ENCODE data around the gene PLPP6. TPM values are rescaled to one million over a fixed set of nuclear protein-coding genes. Genes with fewer than 3 reads are reported as not detected.

The PLPP6 gene
- total and polyA plus RNA-seq, 4 donors, result 3.8 to 6.9 (median 5.2) TPM

- H3K4me1 ChIP-seq (ENCODE audit: control insufficient read depth in 5 of 5, insufficient read depth in 5 of 5, low read length in 5 of 5), result peaks cover 7 to 33% (median 8%) of the 10 kb centered on the region in 5 donors
- H3K27ac ChIP-seq (ENCODE audit: low read depth in 1 of 2, low read length in 1 of 2), result no peak overlapping the region
- no peak overlapping the region for H3K4me3 ChIP-seq
- H3K9me3 ChIP-seq (ENCODE audit: control insufficient read depth in 4 of 4, insufficient read depth in 3 of 4, low read length in 3 of 4), result no peaks in the 10 kb centered on the region
- WGBS, 2 donors, result 82 to 87% methylated on average over 3 of the region's 3 CpGs
- H3K36me3 ChIP-seq (ENCODE audit: control insufficient read depth in 4 of 4, insufficient read depth in 4 of 4, low read length in 4 of 4), result no peaks in the 10 kb centered on the region
- ATAC-seq (ENCODE audit: insufficient read depth, low FRiP score), result no peak
- no peak for DNase-seq
- no peak for TF ChIP-seq CTCF (IDR thresholded peaks at IDR 0.05; ENCODE audit: control extremely low read depth, extremely low read depth)
- no peaks in the 10 kb centered on the region for H3K27me3 ChIP-seq (ENCODE audit: control insufficient read depth in 3 of 3, insufficient read depth in 3 of 3, low read length in 2 of 3)
- H3K9ac ChIP-seq (ENCODE audit: insufficient read depth in 1 of 2, low read length in 2 of 2), result no peak overlapping the region
These were observed 1.9 kb downstream of the PLPP6 start for GRCh38 chr9:4663956-4664355.

GRCh38 chr9:4665357-4665756 lies 3.3 kb downstream of the PLPP6 start:
- Histone ChIP-seq H3K9ac (ENCODE audit: insufficient read depth in 1 of 2, low read length in 2 of 2) (no peak overlapping the region), H3K27me3 (ENCODE audit: control insufficient read depth in 3 of 3, insufficient read depth in 3 of 3, low read length in 2 of 3) (no peaks in the 10 kb centered on the region), H3K27ac (ENCODE audit: low read depth in 1 of 2, low read length in 1 of 2) (no peak overlapping the region), H3K36me3 (ENCODE audit: control insufficient read depth in 4 of 4, insufficient read depth in 4 of 4, low read length in 4 of 4) (no peaks in the 10 kb centered on the region), H3K4me1 (ENCODE audit: control insufficient read depth in 5 of 5, insufficient read depth in 5 of 5, low read length in 5 of 5) (peaks cover 7 to 33% (median 8%) of the 10 kb centered on the region in 5 donors), H3K9me3 (ENCODE audit: control insufficient read depth in 4 of 4, insufficient read depth in 3 of 4, low read length in 3 of 4) (no peaks in the 10 kb centered on the region), H3K4me3 (no peak overlapping the region)
- DNase-seq (peak in 2 of 3 donors; percentile 51 to 59), ATAC-seq (ENCODE audit: insufficient read depth, low FRiP score) (no peak)
- TF ChIP-seq CTCF (IDR thresholded peaks at IDR 0.05; ENCODE audit: control extremely low read depth, extremely low read depth), result no peak
- 51 to 71% methylated on average over 2 of the region's 2 CpGs for WGBS, 2 donors

- peak; percentile 75 to 87 (median 76) for DNase-seq
- Histone ChIP-seq H3K27ac (ENCODE audit: low read depth in 1 of 2, low read length in 1 of 2) (peak within 1 kb of the TSS in 1 of 2 donors; percentile 87), H3K4me1 (ENCODE audit: control insufficient read depth in 5 of 5, insufficient read depth in 5 of 5, low read length in 5 of 5) (peaks cover 7 to 33% (median 8%) of the 10 kb centered on the region in 5 donors), H3K4me3 (peak within 1 kb of the TSS; percentile 50), H3K27me3 (ENCODE audit: control insufficient read depth in 3 of 3, insufficient read depth in 3 of 3, low read length in 2 of 3) (no peaks in the 10 kb centered on the region), H3K36me3 (ENCODE audit: control insufficient read depth in 4 of 4, insufficient read depth in 4 of 4, low read length in 4 of 4) (no peaks in the 10 kb centered on the region), H3K9ac (ENCODE audit: insufficient read depth in 1 of 2, low read length in 2 of 2) (peak within 1 kb of the TSS; percentile 26 to 92), H3K9me3 (ENCODE audit: control insufficient read depth in 4 of 4, insufficient read depth in 3 of 4, low read length in 3 of 4) (no peaks in the 10 kb centered on the region)
- TF ChIP-seq CTCF (IDR thresholded peaks at IDR 0.05; ENCODE audit: control extremely low read depth, extremely low read depth), result no peak
- WGBS, 2 donors, result 1% methylated on average over 36 of the region's 36 CpGs
- ATAC-seq (ENCODE audit: insufficient read depth, low FRiP score), result peak; percentile 50
These were observed 4.1 kb downstream of the PLPP6 start, which contains the start of gene SPATA6L for GRCh38 chr9:4666042-4666699. Gene SPATA6L (minus strand): TSS chr9:4666480. CDS start chr9:4666250, 230 bp downstream.

Measured in lung (tissue), 12 donors.